GM18867 (cell line): ENCODE data around the gene AUP1.
A peak's percentile ranks its signal among the peaks of the same experiment; 100 is the strongest.

Experiments used
- ATAC-seq: cut with Tn5 transposase; IDR thresholded peaks from one replicate; pipeline ENCODE4 v1.9.1; 2021; ENCODE audit warnings: mild to moderate bottlenecking, moderate library complexity; ENCODE audit not compliant: unreplicated experiment

Gene AUP1

DNA sequence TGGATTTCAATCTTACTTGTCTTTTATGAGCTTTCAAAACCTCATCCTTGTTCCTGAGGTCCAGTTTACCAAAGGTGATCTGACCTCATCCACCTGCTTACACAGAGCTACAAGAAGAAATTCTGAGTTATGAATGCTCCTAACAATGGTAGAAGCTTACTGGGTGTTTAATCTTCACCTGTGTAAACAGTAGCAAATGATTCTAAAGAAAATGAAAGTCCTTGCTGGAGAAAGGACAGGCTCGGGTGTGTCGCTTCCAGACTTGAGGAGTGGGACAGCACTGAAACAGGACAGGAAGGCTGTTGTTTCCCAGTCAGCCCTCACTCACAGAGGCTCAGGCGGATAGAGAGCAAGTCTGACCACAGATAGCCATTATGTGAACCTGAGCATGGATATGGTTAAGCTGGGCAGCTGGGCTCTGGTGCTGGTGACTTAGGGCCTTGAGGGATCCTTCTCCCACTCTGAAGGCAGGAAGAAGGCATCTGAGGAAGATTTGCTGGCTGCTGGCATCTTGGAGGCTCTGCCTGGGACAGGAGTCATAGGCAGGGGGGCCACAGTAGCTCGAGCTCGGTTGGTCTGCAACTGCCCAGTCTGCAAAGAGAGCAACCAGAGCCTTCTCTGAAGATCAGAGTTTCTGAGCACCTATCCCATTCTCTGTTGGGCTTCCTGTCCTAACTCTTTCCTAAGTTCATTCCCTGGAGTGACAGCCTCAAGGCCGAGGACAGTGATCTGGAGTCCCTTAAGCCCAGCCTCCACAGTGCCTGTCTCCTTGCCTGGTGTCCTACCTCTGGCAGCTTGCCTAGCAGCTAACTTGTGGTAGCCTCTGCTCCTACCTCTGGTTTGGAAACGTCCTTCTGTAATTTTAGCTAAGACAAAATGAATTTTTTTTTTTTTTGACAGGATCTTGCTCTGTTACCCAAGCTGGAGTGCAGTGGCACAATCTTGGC is 29.1 kb upstream of the AUP1 start:
- ATAC-seq = no peak

DNA sequence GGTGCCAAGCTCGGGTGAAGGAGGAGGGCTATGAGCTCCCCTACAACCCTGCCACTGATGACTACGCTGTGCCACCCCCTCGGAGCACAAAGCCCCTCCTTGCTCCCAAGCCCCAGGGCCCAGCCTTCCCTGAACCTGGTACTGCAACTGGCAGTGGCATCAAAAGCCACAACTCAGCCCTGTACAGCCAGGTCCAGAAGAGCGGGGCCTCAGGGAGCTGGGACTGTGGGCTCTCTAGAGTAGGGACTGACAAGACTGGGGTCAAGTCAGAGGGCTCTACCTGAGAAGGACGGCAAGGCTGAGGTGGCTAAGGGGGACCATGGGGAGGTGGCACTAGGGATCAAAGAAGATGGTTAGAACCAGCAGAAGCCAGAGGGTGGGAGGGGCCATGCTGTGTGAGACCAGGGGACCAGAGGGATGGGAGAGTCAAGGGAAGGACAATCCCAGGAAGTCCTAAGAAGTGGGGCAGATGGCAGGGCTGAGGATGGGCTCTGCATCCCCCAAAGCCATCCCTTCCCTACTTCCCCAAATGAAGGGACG is 27.4 kb upstream of the AUP1 start:
- ATAC-seq = no peak

DNA sequence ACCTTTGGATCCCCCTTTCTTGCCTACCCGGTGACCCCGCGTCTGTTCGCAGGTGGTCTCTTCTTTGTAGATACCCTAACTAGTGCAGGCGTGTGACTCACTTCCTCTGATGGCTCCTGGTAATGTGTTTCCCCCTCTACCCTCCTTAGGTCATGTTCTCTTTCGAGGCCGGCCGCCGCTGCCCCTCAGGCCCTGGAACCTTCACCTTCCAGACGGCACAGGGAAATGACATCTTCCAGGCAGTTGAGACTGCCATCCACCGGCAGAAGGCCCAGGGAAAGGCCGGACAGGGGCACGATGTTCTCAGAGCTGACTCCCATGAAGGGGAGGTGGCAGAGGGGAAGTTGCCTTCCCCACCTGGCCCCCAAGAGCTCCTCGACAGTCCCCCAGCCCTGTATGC is 26.7 kb upstream of the AUP1 start:
- no peak for ATAC-seq

DNA sequence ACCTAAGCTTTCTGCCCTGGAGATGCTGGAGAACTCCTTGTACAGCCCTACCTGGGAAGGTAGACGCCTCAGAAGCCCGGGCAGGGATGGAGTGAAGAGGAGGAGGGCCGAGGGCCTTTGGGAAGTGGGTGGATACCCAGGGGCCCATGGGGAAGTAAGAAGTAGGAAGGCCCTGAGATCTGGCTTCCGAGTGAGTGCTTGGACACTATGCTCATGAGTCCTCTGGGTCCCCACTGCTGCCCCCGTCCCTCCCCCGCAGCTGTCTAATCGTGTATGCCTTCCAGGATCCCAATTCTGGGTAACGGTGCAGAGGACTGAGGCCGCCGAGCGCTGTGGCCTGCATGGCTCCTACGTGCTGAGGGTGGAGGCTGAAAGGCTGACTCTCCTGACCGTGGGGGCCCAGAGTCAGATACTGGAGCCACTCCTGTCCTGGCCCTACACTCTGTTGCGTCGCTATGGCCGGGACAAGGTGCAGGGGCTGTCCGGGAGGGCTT is 26.2 kb upstream of the AUP1 start:
- ATAC-seq = no peak

DNA sequence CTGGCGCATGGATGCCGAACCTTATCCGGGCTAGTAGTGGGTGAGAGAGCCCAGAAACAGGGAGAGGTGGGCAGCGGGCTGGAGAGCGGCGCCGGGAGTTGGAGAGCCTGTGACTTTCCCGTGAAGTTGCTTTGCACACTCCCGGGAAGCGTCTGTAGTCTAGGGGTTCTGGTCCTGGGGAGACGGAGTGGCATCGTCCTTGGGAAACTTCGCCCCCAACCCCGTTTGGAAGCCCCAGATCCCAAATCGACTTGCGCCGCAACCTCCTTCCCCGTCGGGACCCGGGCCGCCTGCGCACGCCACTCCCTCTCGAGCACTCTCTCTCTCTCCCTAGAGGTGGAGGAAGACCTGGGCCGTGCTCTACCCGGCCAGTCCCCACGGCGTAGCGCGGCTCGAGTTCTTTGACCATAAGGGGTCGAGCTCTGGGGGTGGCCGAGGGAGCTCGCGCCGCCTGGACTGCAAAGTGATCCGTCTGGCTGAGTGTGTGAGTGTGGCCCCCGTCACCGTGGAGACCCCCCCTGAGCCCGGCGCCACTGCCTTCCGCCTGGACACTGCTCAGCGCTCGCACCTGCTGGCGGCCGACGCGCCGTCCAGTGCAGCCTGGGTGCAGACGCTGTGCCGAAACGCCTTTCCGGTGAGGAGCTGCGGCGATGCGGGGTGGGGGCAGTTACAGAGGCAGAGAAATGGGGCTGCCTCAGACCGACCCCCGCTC is 25.5 kb upstream of the AUP1 start:
- peak; percentile 46 for ATAC-seq

DNA sequence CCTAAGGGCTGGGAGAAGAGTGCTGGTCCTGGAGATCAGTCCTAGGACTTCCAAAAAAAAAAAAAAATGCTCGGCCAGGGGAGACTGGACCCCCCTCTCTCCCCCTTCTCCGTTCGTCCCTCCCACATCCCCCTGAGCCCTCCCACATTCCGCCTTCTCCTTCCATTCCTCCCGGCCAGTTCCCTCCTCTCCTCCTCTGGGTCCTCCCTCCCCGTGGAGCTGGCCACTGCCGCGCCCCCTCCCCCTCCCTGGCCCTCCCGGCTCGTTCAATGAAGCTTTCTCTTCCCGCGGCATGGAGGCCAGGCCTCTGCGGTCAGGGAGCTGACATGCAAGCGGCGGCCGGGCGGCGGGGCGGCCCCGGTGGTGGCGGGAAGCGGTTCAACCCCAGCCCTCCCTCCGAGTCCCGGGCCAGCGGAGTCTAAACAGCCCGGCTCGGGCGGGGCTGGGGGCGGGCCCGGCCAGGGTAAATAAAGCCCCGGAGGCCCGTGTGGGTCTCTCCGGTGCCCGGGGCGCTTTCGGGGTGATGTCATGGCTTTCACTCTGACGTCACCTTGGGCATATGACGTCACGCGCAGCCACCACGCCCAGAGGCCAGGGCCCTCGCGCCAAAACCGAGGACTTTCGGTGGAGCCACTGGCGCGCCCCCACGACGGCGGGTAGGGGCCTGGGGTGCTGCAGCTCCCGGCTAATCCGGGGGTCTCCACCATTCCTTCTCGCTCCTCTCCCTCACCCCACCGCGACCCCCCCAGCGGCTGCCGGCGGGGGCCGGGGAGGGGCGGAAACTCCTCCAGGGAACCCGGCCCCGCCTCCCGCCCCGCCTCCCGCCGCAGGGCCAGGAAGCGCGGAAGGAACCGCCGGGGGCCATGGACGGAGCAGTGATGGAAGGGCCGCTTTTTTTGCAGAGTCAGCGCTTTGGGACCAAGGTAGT is 24.6 kb upstream of the AUP1 start, which contains the start of the genes DOK1 and LOXL3:
Gene DOK1, plus strand, starts transcription at position 829 of the 928 bp plus-strand sequence. Its CDS starts 35 bp downstream, at position 864.
Gene LOXL3, minus strand, starts transcription at position 51 of the 928 bp plus-strand sequence. CDS start 1,308 bp downstream, outside the sequence.
- ATAC-seq = peak; percentile 57

DNA sequence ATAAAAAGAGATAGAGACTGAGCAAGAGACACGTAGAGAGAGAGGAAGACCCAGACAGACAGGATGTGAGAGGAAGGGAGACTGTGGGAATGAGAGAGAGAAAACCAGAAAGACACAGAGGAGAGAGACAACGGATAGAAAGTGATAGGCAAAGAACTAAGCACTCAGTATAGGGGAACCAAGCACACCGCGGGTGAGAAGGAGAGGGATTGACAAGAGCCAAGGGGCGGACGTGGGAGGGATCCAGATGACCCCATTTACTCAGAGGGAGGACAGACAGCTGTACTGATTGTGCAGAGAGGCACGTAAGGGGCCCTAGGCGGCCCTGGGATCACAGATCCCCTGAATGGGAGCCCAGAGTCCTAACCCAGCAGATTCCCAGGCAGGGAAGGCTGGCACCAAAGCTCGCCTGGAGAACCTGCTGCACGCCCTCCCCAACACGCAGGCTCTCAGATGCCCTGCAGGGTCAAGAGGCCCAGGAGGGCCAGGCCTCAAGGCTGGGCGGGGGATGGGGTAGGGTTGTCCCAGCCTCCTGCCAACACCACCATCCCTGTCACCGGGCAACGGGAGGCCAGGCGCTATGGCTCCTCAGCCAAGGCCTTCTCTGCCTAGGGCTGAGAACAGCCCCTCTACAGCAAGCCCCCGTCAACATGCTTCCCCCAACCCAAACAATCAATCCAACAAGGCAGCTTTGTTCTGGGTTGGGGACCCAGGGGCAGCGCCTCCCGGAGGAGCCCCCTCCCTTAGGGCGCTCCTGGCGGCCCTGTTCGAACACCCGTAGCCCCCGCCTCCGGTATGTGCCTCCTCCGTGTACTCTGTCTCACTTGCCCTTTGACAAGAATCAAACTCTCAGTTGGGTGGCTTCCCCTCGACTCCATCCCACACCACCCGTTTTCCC is 23.7 kb upstream of the AUP1 start:
- no peak for ATAC-seq

DNA sequence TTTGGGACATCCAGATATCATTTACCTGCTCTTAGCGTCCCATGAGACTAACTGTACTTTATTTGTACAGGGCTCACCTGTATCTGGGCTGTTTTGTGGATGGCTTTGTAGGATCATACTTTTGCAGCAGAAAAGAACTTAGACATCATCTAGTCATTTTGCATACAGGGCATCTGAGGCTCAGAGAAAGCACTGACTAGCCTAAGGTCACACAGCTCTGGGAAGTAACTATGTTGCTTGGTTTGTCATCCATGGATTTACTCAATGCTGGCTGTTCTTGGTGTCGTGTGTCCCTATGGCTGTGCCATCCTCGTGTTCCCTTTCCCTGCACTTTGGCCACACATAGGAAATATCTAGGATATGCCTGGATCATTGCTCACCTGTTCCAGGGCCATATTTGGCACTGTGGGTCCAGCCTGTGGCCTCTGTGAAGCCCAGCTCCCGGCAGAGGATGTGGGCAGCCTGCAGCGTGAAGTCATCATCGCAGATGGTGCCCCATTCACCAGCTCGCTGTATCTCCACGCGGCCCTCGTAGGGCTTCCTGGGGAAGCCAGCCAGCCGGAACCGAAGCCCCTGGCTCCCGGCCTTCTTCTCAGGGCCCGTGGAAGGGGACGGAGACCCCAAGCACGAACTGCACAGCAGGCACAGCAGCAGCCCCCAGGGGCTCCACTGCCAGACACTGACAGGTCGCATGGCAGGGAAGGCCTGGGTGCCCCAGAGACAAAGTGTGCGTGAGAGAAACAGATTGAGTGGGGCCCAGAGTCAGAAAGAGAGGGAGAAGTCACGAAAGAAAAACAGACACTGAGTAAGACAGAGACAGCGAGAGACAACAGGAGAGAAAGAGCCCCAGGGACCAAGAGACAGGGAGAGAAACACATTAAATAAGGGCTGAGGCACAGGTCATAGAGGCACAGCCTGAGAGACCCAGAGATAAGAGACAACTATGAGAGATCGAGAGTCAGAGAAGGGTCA is 22.7 kb upstream of the AUP1 start:
- no peak for ATAC-seq

DNA sequence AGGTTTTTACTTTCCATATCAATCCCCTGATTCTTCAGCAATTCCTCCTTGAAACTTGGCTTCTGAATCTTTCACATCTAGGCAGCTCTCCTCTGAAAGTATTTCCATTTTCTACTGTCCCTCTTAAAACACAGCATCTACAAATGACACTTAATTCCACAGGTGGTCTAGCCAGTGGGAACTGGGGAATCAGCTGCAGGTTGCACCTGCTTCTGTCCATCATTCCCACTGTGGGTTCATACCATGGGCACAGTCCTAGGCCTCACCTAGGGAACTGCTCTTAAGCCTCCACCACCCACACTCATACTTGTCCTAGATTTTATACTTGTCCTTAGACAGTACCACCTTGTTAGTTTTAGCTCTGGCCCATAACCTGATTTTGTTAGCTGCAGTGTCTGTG is 22.0 kb upstream of the AUP1 start:
- no peak for ATAC-seq

DNA sequence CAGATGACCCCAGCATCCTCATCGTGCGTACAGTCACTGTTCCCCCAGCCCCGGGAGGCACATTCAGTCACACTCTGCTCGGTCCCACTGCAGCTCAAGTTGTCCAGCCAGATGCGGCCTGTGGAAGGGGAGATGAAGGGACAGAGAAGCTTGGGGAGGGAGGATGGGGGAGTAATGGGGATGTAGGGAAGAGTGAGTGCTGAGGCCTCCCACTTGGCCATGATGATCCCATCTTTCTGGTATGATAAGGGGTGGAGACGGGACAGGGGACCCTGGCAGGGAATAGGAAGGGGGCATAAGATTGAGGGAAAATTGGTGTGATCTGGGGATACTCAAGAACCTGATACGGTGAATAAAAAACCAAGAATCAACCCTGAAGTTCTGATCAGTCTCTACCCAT is 20.7 kb upstream of the AUP1 start:
- ATAC-seq = no peak

DNA sequence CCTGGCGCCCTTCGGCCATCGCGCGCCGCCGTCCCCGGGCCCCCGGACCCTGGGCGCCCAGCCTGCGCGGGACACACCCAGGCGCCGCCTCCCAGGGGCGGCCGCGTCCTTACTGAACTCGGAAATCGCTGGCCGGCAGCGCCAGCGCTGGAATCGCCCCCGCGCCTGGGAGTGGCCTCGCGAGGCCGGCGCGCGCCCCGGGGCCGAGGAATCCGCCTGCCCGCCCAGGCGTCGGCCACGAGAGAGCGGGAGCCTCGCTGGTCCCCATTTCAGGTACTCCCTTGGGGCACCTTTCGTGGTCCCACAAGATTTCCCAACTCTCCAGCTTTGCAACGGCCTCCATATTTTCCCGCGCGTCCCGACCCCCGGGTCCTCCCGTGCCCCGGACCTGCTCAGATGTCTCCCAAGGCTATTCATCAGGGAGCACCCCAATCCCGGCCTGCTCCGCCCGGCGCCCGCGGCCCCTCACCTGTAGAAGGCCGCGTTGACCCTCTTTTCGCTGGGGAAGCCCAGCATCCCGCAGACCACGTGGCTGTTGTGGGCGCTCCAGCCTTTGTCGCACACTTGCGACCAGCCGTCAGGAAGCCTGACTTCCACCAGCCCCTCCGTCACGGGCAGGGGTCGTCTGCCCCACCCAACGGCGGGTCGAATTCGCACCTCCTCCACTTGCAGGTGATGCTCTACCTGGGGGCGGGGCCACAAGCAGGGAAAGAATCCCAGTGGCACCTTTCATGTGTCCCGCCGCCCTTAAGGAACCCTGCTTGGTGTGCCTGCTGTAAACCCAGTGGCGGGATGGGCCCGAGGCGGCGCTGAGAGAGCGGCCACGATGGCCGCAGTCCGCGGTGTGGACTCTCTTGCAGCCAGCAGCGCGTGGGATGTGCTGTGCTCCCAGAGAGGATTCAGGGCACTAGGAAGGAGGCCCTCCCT is 19.7 kb upstream of the AUP1 start:
- ATAC-seq = peak; percentile 34

DNA sequence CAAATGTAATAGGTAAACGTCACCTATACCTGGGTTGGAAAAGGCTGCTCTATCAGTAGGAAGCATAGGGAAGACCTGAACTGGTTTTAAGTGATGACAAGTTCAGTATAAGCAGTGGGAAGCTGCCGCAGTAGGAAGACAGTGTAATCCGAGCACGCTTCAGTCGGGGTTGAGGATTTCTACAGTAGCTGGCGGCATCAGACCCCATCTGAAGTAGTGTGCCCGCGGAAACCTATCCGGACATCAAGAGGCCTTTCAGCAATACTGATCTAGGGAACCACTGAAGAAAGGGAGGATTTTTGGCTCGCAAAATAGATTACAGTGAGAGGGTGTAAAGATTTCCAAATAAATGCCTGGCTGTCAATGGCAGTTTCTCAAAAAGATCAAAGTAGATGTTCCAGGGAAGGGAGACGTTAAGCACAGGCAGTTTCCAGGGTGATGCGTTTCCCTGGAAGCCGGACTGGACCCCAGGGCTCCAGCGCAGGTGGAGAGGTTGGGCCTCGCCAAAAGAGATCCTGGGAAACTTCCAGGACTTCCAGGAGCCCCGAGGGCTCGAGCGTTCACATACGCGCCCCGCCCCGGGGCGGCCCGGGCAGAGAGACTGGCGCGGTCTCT is 18.9 kb upstream of the AUP1 start:
- ATAC-seq = no peak

DNA sequence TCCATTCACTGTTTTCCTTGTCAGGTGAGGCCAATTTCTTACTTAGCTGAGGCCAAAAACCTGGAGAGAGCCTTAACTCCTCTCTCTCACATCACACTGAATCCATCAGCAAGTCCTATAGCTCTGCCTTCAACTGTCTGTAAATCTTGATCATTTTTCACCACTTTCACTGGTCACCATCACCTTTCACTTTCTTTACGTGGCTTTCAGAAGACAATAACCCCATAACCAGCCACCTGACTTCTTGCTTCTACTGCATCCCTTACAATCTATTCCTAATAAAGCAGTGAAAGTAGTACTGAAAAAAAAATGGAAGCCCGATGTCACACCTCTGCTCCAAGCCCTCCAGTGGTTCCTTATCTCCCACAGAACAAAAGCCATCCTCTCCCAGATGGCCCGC is 16.5 kb upstream of the AUP1 start:
- no peak for ATAC-seq

DNA sequence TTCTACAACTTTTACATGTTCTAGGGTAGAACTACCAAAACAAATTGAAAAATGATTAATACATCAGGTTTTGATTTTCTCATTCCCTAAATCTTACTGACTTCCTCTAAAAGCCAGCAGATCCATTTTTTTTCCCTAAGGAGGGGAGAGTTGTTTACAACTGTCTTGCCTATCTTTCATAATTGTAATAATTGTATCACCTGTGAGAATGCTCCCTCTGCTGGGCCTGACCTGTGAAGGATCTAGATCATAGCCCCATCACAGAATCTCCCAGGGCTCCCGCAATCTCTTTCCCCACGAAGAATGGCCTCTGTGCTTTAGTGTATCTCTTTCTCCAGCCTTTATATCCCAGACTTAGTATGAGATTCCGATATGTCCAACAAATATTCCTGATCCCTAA is 15.1 kb upstream of the AUP1 start:
- ATAC-seq = no peak

DNA sequence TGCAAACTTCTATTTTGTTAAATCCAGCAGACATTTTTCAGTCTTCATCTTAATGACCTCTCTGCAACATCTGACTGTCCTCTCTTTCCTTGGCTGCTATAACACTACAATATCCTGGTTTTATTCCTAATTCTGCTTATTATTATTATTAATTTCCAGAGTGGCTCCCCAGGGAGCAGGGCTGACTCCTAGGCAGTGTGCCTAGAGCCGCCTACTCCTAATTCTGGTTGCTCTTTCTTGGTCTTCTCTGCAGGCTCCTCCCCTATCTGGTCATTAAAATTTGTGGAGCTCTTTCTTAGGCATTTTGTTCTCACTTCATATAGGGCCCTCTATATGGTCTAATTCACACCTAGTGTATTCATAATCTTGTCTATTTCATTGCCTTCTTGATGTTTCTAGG is 13.5 kb upstream of the AUP1 start:
- no peak for ATAC-seq

DNA sequence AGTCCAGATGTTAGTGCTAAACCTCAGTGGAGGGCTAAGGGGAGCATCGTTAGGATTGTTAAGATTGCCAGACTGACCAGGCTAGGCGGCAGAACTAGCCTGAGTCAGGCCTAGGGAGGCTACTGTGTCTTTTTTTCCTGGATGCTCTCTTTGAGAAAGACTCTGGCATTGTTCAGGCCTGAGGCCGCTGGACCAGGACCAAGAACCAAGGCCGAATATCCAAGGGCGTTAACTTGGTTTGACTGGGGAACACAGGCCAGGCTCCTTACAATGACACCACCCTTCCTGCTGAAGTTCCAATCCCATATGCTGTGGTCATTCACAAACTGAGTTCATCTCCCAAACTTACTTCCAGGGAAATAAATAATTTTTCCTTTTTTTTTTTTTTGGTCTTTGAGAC is 10.8 kb upstream of the AUP1 start:
- no peak for ATAC-seq

DNA sequence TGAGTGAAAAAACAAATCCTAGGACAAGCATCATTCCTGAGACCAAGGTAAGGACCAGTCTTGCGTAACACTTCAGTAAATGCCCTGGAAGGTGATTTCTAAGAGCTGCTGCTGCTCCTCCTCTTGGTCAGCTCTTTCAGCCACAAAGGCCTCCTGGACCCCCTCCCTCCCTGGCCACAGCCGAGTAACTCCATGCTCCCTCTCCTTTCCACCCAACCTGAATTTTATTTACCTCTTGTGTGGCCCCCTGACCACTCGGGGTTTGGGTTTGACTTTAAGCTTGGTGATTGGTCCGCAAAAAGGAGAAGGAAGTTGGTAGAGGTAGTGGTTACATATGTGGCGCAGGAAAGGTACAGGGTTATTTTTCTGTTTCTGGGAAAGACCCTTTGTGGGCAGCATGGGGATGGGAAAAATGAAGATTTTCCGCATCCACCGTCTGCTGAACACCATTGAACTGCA is 9.4 kb upstream of the AUP1 start:
- no peak for ATAC-seq
